GM10248 (cell line): Measurements from ENCODE around the gene GHRH.
A peak's percentile ranks its signal among the peaks of the same experiment; 100 is the strongest.

Experiments
- CTCF ChIA-PET: fragments of 300-600 bp; sonication (Branson Sonifier 250); formaldehyde crosslinking; extraction: SDS; loops from one replicate; lab custom pipeline; 2021; ENCODE audit warnings: antibody characterized with exemption; lab: Yijun Ruan, JAX
- POLR2A ChIA-PET: fragments of 350-650 bp; sonication (Branson Sonifier 250); formaldehyde crosslinking; extraction: SDS; loops from one replicate; lab custom pipeline; 2020; ENCODE audit warnings: antibody characterized with exemption; lab: Yijun Ruan, JAX
- DNase-seq: peaks from one replicate; pipeline ENCODE4 v3.0.0; 2012; ENCODE audit errors: extremely low spot score
- TF ChIP-seq, protein P1 (sequence below): IDR thresholded peaks from 2 replicates; pipeline ENCODE4 v1.5.1; 2012; ENCODE audit warnings: mild to moderate bottlenecking, low read depth; ENCODE audit errors: extremely low read depth, missing control alignments, control extremely low read depth

GHRH gene

DNA sequence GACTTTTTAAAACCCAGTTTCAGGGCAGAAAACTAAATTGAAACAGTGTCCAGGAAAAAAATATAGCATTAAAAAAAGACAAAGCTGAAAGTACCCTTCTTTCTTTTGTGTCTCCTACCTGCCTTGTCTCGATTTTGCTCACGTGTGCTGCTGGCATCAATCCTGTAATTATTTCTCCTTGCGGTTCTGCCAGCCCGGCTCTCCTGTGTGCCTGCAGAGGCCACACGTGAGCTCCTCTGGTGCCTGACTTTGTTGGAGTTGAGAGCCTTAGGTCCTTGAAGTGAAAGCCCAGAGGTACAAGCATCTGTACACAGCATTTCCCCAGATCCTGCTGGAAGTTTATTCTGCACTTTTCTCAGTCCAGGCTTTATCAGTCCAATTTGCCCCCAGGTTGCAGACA, 36.5 kb downstream of the GHRH start:
- ChIA-PET CTCF (interaction anchor here (0.7 to 1.7 kb wide), 3 partner anchors 26 to 45 kb away, joined by 3 to 5 read pairs (median 3); no protein-coding TSS in a partner anchor), POLR2A (no interaction called here)
- TF ChIP-seq, protein P1, sequence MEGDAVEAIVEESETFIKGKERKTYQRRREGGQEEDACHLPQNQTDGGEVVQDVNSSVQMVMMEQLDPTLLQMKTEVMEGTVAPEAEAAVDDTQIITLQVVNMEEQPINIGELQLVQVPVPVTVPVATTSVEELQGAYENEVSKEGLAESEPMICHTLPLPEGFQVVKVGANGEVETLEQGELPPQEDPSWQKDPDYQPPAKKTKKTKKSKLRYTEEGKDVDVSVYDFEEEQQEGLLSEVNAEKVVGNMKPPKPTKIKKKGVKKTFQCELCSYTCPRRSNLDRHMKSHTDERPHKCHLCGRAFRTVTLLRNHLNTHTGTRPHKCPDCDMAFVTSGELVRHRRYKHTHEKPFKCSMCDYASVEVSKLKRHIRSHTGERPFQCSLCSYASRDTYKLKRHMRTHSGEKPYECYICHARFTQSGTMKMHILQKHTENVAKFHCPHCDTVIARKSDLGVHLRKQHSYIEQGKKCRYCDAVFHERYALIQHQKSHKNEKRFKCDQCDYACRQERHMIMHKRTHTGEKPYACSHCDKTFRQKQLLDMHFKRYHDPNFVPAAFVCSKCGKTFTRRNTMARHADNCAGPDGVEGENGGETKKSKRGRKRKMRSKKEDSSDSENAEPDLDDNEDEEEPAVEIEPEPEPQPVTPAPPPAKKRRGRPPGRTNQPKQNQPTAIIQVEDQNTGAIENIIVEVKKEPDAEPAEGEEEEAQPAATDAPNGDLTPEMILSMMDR: no peak
- no peak for DNase-seq

DNA sequence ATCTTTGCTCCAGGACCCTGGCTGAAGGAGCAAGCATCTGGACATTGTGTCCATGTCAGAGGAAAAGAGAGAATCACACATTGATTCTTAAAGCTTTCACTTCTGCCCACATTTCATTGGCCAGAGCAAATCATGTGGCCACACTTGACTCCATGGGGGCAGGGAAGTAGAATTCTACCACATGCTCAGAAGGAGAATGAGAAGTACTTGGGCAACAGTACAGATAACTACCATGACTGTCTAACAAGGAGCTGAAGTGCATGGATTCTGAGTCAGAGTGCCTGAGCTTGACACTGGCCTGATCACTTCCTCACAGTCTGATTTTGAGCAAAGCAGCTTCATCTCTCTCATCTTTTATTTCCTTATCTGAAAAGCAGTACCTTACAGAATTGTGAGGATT, 38.6 kb downstream of the GHRH start:
- DNase-seq: peak; percentile 26
- POLR2A ChIA-PET: no interaction called here
- TF ChIP-seq, protein P1: no peak
- CTCF ChIA-PET: interaction anchor here (0.8 to 2.8 kb wide), 7 partner anchors 10 to 44 kb away, joined by 3 to 20 read pairs (median 5); partner anchors contain the start of genes MROH8 and RPN2

GRCh38 chr20:37222086-37222485, 39.5 kb downstream of the GHRH start:
- TF ChIP-seq, protein P1: no peak
- POLR2A ChIA-PET: no interaction called here
- DNase-seq: no peak
- CTCF ChIA-PET: interaction anchor here (2.1 to 2.8 kb wide), 3 partner anchors 9 to 27 kb away, joined by 5 to 11 read pairs (median 8); no protein-coding TSS in a partner anchor

DNA sequence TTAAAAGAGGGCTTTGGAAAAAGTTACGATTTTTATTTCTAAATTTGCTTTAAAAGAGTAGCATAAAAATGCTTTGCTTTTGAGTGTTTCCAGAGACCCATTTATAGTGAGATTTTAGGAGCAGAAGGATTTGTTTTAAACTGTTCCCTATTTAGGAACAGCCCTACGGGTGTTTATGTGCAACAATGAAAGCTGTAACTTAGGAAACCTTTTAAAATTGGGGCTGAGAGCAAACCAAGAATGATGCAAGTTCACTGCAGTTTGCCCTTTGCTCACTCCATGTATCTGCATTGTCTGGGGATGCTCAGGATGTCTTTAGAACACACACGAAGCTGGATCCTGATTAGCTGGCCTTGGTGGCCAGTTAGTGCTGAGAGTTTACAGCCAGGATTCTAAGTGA, 40.9 kb downstream of the GHRH start:
- TF ChIP-seq, protein P1: no peak
- POLR2A ChIA-PET: interaction anchor here (0.6 kb wide), 1 partner anchor 31 kb away, joined by 3 read pairs; no protein-coding TSS in a partner anchor
- no peak for DNase-seq
- CTCF ChIA-PET: interaction anchor here (1.0 to 2.1 kb wide), 6 partner anchors 10 to 49 kb away, joined by 3 to 8 read pairs (median 4); no protein-coding TSS in a partner anchor

DNA sequence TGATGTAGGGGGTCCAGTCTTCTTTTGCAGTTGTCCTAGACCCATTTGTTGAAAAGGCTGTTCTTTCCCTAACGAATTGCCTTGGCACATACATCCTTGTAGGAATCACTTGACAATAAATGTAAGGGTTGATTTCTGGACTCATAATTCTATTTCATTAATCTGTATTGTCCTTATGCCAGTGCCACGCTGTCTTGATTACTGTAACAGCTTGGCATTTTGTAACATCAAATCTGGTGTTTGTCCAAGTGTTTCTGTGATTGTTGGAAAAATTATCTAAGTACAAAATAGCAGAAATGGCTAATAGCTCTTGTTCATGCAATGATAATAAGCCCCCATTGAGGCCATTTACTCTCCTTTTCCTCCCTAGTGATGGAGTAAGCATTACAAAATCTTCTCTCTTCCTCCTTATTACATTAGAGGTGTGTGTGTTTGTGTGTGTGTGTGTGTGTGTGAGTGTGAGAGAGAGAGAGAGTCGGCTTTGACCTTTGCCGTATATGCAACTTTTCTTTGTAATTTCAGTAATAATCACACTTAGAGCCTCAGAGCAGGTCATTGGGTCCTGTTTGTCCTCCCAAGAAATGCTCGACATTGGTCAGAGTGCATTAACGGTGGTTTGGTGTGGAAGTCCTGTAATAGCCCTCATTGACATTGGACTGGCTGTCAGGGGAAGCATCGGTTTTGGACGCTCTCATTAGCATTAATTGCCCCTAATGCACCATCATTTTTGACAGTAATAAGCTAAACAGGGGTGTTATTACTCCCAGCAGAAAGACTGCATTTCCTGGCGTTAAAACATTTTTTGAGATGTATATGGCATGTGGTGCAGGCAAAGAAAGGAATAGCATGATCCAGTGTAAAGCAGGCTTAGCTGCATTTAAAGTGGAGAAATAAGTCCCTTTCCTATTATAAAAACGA, 41.6 kb downstream of the GHRH start:
- POLR2A ChIA-PET: interaction anchor here (0.6 kb wide), 1 partner anchor 31 kb away, joined by 3 read pairs; no protein-coding TSS in a partner anchor
- no peak for DNase-seq
- TF ChIP-seq, protein P1: no peak
- CTCF ChIA-PET: interaction anchor here (1.0 to 2.1 kb wide), 6 partner anchors 11 to 50 kb away, joined by 3 to 8 read pairs (median 4); no protein-coding TSS in a partner anchor

DNA sequence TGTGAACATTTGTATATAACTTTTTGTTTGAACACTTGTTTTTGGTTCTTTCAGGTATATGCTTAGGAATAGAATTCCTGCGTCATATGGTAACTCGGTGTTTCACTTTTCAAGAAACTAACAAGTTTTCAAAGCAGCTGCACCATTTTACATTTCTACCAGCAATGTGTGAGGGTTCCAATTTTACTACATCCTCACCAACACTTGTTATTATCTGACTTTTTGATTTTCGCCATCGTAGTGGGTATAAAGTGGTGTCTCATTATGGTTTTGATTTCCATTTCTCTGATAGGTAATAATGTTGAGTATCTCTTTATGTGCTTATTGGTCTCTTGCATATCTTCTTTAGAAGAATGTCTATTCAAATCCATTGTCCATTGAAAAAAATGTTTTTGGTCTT, 42.6 kb downstream of the GHRH start:
- TF ChIP-seq, protein P1: no peak
- no peak for DNase-seq
- ChIA-PET POLR2A (no interaction called here), CTCF (no interaction called here)
